Activated T-cell treated with anti-CD3 and anti-CD28 coated beads for 4 hours (primary cell): ENCODE measurements around the gene PPP2R5C.
"Not testable (repeated sequence)": the region's sequence is repeated elsewhere in the genome, so short reads cannot be mapped to it uniquely, and the experiment has no call there.

Source experiments
- DNase-seq: peaks from one replicate; pipeline ENCODE4 v3.0.0-alpha.2; 2020

Gene PPP2R5C

DNA sequence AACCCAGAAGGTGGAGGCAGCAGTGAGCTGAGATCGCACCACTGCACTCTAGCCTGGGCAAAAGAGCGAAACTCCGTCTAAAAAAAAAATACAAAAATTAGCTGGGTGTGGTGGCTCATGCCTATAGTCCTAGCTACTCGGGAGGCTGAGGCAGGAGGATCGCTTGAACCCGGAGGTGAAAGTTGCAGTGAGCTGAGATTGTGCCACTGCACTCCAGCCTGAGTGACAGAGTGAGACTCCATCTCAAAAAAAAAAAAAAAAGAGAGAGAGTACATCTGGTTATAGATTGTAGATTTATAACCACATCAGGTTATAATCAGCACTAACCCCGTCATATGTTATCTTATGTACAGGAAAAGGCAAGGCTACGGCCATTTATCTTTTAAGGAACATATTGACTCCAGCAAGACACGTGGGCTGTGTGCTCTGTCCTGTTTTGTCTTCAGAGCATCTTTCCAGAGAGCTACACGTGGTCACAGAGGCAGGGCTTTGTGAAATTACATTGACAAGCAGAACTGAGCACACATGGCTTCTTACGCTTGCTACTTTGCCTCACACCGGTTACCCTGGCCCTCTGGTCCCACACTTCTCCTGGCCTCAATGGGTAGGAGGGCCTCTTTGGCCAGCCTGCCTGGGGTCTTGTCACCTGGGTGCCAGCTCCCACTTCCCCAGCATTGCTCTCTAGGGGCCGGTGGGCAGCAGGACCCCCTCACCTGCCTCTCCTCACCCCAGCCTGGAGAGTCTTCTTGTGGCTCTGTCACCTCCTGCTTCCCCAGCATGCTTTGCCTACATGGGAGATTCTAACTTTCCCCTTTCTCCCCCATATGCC is 196.1 kb downstream of the PPP2R5C start:
- no peak for DNase-seq

DNA sequence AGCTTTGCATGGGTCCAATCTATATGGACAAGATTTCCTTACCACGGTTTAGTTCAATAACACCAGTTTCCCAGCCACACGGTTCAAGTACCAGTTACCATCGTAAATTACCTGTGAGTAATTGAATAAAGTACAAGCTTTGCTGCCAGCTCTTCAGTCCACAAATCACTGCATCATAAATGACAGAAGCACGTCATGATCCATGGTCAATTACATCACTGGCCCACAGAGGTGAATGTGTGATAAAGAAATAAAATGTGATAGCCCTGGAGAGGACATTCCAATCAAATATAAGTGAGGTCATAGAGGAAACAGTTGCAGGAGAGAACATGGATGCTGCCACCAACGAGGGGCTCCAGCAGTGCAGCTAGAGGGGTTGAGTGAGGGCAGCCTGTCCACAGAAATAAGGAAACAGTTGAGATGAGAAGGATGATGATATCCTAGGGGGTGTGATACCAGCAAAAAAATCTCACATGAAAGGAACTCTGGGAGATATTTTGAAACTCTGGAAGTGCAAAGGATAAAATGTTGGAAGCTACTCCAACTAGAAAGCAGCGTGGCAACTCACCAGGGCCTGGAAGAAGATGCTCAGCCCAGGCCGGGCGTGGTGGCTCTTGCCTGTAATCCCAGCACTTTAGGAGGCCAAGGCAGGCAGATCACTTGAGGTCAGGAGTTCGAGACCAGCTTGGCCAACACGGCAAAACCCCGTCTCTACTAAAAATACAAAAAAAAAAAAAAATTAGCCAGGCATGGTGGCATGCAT is 197.1 kb downstream of the PPP2R5C start:
- DNase-seq = no peak

DNA sequence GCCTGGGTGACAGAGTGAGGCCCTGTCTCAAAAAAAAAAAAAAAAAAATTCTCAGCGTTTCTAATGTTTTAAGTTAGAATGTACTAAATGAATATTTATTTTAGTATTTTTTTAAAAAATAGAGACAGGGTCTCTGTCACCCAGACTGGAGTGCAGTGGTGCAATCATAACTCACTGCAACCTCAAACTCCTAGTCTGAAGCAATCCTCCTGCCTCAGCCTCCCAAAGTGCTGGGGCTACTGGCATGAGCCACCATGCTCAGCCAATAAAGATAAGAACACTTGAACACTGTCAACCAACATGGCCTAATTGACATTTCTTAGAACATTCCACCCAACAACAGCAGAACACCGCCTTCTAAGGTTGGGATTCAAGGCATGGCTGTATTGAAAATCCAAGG is 197.8 kb downstream of the PPP2R5C start:
- DNase-seq = no peak

DNA sequence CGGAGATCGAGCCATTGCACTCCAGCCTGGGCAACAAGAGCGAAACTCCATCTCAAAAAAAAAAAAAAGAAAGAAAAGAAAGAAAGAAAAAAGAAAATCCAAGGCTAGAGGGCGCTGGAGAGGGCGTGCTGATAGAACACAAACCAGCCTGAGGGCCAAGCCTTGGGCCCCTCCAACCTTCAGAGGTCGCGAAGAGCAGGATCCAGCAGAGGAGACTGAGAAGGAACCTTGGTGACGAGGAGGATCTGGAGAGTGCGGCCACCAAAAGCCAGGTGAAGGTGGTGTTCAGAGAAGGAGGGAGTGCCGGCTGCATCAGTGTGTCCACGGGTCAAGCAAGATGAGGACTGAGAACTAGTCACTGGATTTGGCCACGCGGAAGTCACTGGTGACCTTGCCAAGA is 198.7 kb downstream of the PPP2R5C start:
- no peak for DNase-seq

DNA sequence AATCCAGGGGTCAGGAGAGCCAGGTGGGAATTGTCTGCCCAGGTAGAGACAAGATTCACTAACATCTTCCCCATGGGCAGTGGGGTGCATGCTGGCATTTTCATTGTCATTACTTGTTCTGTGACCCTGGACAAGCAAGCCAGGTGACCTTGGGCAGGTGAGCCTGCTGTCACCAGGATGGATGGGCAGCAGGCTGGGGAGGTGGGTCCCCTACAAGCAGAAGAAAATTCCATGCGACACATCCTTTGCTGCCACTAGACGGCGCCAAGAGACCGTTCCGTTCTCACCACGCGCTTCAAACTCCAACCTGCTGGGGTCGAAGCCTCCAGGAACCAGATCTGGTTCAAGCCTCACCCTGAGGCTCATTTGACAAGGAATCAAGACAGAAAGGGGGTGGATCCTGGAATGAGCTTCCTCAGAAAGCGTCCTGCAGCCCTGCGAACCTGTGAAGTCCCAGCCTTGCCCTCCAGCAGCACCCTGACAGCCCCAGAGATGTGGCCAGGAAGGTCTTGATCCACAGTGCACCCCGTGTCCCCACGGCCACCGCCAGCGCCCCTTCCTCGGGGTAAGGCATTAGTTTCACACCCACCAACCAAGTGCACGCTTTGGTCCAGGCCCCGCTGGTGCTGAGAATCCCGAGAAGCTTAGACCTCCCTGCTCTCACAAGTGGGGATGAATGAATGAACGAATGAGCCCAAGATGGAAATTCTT is 199.7 kb downstream of the PPP2R5C start:
- peak; percentile 65 for DNase-seq

DNA sequence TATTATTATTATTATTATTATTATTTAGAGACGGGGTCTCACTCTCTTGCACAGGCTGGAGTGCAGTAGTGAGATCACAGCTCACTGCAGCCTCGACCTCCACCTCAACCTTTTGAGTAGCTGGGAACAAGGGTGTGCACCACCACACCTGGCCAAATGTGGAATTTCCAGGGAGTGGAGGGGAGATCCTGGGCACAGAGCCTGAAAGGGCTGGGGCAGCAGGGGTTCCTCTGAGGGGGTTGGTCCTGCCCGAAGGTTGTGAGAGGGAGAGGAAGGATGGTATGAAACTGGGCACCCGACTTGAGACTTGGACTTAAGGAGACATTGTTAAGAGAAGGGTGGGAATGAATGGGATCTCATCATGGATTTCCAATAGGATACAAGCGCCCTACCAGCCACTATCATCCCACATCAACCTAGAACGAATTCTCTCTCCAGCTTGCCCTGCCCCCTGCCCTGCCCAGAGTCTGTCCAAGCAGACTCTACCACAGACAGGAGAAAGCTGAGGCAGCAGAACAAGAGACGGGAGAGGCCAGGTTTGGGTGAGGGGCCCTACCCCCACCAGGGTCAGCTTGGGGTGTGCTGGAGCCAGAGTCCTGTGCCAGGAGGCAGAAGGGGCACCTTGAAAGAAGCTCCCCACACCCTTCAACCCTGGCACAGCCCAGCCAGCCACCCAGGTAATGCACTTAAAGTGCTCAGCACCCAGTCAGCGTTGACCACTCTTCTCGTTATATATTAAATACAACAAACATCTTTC is 200.4 kb downstream of the PPP2R5C start:
- no peak for DNase-seq

DNA sequence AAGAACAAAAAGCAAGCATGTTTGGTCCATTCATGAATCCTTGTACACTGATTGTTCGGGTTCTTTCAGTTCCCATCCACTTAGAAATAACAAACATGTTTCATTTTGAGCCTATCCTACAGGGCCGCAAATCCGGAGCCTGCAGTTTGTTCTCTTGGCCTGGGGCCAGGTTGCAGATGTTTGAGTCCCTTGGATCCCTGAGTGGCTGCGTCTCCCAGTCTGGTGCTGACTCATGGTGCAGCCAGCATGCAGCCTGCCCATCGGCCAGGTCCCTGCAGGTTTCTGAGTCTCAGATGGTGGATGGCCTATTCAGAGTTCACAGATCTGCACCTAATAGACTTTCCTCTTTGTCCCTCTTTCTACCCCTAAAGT is 201.0 kb downstream of the PPP2R5C start:
- DNase-seq = no peak

DNA sequence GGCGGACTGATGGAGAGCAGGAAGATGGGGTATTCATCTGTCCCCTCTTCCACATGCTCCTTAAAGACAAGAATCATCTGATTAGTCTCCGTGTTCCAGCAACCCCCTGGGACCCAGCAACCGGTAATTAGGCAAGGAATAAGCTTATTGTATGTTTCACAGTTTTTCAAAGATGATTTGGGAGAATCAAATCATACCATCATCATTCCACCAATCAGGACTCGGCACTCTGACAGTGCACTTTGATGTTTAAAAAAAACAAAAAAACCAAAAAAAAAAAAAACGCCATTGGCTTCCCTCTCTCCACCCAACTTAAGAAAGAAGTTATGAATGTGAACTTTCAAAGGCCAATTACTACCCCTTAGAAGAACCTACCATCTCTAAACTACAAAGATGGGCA is 201.5 kb downstream of the PPP2R5C start:
- DNase-seq = no peak

DNA sequence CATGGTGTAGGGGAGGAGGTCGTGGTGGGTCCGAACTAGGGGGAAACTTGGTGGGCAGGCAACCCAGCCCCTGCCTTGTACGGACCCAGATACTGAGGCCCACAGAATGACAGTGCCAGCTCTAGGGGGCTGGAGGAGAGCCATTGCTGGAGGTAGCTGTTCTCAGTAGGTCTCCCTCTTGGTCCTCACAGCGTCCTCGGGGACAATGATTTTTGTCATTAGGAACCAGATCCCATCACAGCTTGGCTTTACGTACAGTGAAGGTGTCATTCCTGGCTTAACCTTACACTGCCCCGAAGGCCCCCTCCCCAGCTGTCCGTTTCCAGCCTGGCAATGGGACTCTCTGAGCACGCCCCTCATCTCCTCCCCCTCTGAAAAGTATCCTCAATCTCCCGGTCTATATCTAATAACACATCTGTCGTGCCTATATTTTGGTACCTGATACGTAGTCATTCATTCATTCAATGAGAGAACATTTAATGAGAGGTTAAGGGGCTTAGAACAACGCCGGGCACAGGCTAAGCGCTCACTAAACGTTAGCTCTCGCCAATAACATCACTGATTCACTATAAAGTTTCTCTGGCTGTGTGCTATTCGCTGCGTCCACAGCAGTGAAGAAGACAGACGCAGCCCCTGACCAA is 202.3 kb downstream of the PPP2R5C start:
- DNase-seq = no peak

DNA sequence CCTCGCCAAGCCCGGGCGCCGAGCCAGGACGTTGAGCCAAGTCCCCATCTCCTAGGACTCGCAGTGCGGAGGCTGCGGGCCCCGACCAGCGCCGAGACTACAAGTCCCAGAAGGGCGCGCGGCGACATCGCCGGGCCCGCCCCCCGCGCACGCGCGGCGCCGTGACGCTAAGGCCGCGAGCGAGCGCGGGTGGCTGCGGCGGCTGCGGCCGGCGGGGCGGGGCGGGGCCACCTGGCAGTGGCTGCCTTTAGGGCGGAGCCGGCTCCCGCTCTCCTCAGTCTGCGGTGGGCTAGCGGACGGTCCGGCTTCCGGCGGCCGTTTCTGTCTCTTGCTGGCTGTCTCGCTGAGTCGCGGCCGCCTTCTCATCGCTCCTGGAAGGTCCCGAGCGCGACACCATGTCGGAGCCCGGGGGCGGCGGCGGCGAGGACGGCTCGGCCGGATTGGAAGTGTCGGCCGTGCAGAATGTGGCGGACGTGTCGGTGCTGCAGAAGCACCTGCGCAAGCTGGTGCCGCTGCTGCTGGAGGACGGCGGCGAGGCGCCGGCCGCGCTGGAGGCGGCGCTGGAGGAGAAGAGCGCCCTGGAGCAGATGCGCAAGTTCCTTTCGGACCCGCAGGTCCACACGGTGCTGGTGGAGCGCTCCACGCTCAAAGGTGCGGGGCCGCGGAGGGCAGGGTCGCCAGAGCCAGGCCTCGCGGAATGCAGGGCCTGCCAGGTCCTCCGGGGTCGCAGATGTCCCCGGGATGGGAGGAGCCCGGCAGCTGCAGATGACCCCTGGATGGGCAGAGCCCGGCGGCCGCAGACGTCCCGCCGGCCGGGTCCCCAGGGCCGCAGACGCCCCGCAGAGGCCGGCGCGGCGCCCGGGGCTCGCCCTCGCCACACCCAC is 203.0 kb downstream of the PPP2R5C start, which contains the start of gene DYNC1H1:
TSS of gene DYNC1H1 (plus strand) at position 277 of the 884 bp plus-strand sequence. CDS start at position 396, 119 bp downstream.
- DNase-seq = peak; percentile 81

DNA sequence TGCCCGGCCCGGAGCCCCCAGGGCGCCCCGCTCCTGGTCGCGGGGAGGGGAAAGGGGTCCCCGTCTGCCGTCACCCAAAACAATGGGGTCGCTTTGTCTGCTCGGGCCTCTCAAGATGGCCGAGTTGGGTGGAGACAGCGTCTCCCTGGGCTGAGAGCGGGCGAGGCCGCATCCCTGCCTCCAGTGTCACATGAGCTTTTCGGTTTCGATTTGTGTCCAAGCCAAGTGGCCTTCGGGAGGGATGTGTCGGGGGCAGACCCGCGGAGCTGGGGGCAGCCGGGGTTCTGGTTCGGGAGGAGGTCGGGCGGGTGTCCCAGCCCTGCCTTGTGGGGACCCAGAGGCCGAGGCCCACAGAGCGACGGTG is 203.7 kb downstream of the PPP2R5C start:
- peak; percentile 28 for DNase-seq

DNA sequence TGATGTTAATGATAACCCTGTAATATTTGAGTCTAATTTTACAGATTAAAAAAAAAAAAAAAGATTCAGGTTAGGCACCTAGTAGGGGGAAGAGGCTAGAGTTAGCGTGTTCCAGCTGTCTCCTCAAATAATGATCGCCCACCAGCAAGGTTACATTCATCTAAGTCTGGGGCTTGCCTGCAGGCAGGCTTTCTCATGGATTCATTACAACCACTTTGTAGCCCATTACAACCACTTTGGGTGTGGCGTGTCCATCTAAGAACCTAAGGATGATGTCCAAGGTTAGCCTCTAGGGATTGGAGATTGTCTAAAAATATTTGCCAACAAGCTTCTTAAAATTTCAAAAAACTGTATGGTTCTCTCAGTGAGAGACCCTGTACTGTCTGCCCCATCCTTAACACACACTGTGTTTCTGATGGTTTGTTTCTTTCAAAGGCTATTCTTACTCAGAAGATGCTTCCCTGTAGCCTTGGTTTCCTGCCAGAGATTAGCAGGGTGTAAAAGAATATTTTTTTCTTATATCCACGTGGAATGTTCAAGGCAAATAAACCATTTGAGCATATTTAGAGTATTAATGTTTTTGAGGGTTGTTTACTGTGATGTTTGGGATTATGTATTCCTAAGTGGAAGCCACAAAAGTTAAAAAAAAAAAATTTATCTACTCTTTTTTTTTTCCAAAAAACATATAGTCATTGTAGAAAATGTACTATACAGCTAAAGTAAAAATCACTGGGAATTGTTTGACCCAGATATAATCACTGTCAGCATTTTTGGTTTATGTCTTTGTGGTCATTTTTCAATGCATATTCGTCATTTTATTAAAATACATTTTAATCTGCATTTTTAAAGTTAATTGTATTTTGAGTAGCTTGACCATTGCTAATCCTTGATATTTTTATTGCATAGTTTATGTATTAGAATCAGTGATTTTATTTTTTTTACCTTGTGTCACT is 204.5 kb downstream of the PPP2R5C start:
- no peak for DNase-seq

DNA sequence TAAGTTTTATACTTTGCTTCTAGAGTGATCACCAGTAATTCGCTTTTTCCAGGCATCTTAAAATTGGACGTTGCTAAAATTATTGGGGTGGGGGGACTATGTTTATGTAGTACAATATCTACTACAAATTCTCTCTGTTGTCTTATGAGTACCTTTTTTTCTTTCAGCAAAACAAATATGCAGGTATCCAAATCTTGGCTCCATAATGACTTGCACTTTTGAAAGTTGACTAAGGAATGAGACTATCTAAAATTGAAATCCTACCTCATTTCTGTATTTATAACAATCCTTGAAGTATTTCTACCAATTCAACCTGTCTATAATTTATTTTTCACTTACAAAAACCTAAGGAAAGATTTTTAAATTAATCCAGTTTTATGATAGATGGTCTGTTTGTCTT is 205.2 kb downstream of the PPP2R5C start:
- no peak for DNase-seq

DNA sequence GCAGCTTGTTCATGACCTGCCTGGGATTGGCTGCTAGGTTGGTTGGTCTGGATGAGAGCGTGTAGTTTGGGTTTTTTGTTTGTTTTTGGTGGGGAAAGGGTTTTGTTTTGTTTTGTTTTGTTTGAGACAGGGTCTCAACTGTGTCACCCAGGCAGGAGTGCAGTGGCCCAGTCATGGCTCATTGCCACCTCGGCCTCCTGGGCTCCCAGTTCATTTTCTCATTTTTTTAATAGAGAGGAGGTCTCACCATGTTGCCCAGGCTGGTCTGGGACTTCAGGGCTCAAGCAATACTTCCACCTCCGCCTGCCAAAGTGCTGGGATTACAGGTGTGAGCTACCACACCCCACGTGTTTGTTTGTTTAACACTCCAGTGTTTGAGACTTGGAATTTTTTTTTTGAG is 206.7 kb downstream of the PPP2R5C start:
- no peak for DNase-seq

DNA sequence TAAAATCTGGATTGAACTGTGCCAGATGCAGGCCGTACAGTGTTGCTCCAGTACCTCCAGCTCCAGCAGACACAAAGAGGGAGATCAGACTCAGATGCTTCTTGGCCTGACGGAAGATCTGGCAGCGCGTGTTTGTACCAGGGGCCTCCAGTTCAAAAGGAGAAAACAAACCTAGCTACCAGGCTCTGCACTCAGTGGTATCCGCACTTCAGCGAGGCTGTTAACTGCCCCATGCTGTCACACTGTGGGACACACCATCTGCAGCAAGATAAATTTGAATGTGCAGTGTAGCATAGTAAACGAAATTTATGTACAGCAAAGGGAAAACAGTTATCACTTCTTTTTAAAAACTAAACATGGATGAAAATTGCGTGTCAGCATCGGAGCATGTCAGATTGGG is 208.0 kb downstream of the PPP2R5C start:
- no peak for DNase-seq

DNA sequence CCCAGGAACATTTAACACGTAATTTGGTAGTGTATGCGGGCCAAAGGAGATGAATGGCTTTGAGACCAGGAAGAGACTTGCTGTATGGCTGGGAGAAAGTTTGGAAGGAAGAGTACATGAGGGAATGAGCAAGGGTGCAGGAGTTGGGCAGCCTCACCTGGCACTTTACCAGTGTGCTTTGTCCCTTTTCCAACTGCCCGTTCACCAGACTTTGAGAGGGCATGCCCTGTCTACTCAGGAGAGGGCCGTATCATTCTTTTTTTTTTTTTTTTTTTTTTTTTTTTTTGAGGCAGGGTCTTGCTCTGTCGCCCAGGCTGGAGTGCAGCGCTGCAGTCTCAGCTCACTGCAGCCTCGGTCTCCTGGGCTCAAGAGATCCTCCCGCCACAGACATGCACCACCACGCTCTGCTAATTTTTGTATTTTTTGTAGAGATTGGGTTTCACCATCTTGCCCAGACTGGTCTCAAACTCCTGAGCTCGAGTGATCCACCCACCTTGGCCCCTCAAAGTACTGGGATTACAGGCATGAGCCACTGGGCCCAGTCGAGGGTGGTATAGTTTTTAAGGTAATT is 209.4 kb downstream of the PPP2R5C start:
- no peak for DNase-seq

DNA sequence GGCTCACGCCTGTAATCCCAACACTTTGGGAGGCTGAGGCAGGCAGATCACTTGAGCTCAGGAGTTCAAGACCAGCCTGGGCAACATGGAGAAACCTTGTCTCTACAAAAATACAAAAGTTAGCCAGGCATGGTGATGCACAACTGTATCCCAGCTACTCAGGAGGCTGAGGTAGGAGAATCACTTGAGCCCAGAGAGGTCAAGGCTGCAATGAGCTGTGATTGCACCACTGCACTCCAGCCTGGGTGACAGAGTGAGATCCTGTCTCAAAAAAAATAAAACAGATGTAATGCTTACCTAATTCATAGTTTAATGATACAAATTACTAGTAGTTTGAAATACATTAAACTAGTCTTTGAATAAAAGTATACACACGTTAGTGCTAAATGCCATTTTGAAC is 209.9 kb downstream of the PPP2R5C start:
- not testable (repeated sequence) for DNase-seq

DNA sequence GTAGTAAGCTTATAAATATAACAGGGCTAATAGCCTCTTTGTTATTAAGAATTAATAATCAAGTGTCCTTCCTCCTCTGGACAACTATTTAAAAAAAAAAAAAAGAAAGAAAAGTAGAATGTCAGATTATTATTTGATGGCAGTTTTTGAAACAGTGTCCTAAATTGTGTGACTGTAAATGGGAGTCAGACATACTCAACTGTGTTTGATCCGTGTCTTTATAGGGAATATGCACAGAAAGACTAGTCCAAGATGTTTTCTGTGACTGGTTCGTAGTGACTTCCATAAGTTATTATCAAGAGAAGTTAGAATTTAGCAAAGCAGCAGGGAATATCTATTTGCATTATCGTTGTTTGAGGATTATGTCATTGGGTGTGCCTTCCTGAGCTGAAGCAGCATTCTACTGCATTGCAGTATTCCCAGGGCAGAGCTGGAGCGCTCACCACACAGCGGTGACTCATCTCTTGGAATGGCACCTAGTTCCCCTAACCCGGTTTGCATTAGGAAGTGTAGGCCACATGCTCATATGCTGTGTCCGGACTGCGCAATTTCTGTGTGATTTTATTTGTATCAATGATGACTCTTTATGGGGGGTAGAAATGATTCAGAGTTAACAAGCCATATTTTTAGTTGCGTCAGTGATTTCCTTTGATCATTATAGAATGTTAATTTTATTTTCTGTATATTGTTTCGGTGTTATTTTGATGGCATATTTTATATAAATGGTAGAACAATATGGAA is 210.8 kb downstream of the PPP2R5C start:
- DNase-seq = no peak

DNA sequence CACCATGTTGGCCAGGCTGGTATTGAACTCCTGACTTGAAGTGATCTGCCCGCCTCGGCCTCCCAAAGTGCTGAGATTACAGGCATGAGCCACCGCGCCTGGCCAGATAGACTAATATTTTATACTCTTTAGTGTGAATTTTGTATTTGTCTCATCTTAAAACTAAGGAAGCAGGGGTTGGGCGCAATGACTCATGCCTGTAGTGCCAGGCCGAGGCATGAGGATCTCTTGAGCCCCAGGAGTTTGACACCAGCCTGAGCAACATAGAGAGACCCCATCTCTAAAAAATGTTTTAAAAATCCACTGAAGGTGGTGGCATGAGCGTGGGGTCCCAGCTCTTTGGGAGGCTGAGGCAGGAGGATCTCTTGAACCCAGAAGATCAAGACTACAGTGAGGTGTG is 211.8 kb downstream of the PPP2R5C start:
- no peak for DNase-seq
